ENCODE data around the gene TMEM82.

TMEM82 gene

DNA sequence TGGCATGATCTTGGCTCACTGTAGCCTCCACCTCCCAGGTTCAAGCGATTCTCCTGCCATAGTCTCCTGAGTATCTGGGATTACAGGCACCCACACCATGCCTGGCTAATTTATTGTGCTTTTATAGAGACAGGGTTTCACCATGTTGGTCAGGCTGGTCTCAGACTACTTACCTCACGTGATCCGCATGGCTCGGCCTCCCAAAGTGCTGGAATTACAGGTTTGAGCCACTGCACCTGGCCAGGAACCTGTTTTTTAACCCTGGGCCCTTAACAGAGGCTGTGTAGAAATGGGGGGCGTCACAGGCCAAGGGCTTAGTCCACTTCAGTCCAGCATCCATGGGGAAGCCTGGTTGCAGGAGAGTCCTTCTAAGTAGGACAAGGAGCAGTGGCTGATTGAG is 25.6 kb downstream of the TMEM82 start:
- H3K27me3 ChIP-seq (ENCODE audit: insufficient read depth, low read length, poor library complexity): no peaks in the 10 kb centered on the region
- H3K4me2 ChIP-seq (ENCODE audit: insufficient read depth, low read length): no peak overlapping the region
- no peaks in the 10 kb centered on the region for H3K79me2 ChIP-seq (ENCODE audit: insufficient read depth, low read length)
- no peaks in the 10 kb centered on the region for H4K20me1 ChIP-seq (ENCODE audit: insufficient read depth, low read length)
- ATAC-seq (ENCODE audit: insufficient read depth, low read depth) (no peak), DNase-seq (no peak)
- no peak overlapping the region for H3K9ac ChIP-seq (ENCODE audit: low read depth, low read length)
- no peaks in the 10 kb centered on the region for H3K36me3 ChIP-seq (ENCODE audit: insufficient read depth, low read length)
- no peak overlapping the region for H3K4me3 ChIP-seq (ENCODE audit: low read depth in 1 of 2, low read length in 2 of 2)
- no peaks in the 10 kb centered on the region for H3K9me3 ChIP-seq (ENCODE audit: insufficient read depth, low read length, severe bottlenecking)
- H3K27ac ChIP-seq (ENCODE audit: low read length): no peak overlapping the region
- no peak overlapping the region for H2AFZ ChIP-seq (ENCODE audit: low read depth, low read length)
- H3K4me1 ChIP-seq (ENCODE audit: insufficient read depth, low read length): no peaks in the 10 kb centered on the region
- TF ChIP-seq CTCF (IDR thresholded peaks at IDR 0.05; ENCODE audit: borderline replicate concordance, extremely low read depth, low read length, poor library complexity, severe bottlenecking): no peak
- TF ChIP-seq EZH2 (IDR thresholded peaks at IDR 0.05; ENCODE audit: borderline replicate concordance, low read depth, low read length, severe bottlenecking): no peak

- no peaks in the 10 kb centered on the region for H3K79me2 ChIP-seq (ENCODE audit: insufficient read depth, low read length)
- no peaks in the 10 kb centered on the region for H3K9me3 ChIP-seq (ENCODE audit: insufficient read depth, low read length, severe bottlenecking)
- no peak overlapping the region for H2AFZ ChIP-seq (ENCODE audit: low read depth, low read length)
- H3K27me3 ChIP-seq (ENCODE audit: insufficient read depth, low read length, poor library complexity): no peaks in the 10 kb centered on the region
- ATAC-seq (ENCODE audit: insufficient read depth, low read depth): no peak
- H3K36me3 ChIP-seq (ENCODE audit: insufficient read depth, low read length): no peaks in the 10 kb centered on the region
- no peak overlapping the region for H3K9ac ChIP-seq (ENCODE audit: low read depth, low read length)
- no peaks in the 10 kb centered on the region for H4K20me1 ChIP-seq (ENCODE audit: insufficient read depth, low read length)
- H3K4me1 ChIP-seq (ENCODE audit: insufficient read depth, low read length): no peaks in the 10 kb centered on the region
- no peak for DNase-seq
- H3K27ac ChIP-seq (ENCODE audit: low read length): no peak overlapping the region
- TF ChIP-seq EZH2 (IDR thresholded peaks at IDR 0.05; ENCODE audit: borderline replicate concordance, low read depth, low read length, severe bottlenecking): no peak
- no peak overlapping the region for H3K4me2 ChIP-seq (ENCODE audit: insufficient read depth, low read length)
- H3K4me3 ChIP-seq (ENCODE audit: low read depth in 1 of 2, low read length in 2 of 2): no peak overlapping the region
These were observed 26.1 kb downstream of the TMEM82 start for GRCh38 chr1:15768388-15768787.

DNA sequence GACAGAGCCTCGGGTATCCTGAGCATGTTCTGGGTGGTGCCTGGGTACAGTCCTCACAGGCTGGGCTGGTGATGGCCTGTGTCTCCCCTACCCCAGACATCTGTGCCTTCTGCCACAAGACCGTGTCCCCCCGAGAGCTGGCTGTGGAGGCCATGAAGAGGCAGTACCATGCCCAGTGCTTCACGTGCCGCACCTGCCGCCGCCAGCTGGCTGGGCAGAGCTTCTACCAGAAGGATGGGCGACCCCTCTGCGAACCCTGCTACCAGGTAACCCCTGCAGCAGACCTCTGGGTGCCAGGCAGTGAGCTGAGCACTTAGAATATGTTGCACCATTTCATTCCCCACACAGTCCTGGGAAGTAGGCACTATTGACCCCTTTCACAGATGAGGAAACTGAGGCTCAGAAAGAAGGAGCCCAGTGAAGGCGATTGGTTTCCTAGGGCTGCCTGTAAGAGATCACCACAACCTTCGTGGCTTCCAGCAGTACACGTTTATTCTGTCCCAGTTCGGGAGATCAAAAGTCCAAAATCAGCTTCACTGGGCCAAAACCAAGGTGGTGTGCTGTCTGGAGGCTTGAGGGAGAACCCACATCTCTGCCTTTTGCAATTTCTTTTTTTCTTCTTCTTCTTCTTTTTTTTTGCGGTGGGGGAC is 28.1 kb downstream of the TMEM82 start:
- no peaks in the 10 kb centered on the region for H3K9me3 ChIP-seq (ENCODE audit: insufficient read depth, low read length, severe bottlenecking)
- H3K36me3 ChIP-seq (ENCODE audit: insufficient read depth, low read length): no peaks in the 10 kb centered on the region
- no peak overlapping the region for H3K4me3 ChIP-seq (ENCODE audit: low read depth in 1 of 2, low read length in 2 of 2)
- no peak overlapping the region for H2AFZ ChIP-seq (ENCODE audit: low read depth, low read length)
- H4K20me1 ChIP-seq (ENCODE audit: insufficient read depth, low read length): no peaks in the 10 kb centered on the region
- no peak overlapping the region for H3K27ac ChIP-seq (ENCODE audit: low read length)
- TF ChIP-seq EZH2 (IDR thresholded peaks at IDR 0.05; ENCODE audit: borderline replicate concordance, low read depth, low read length, severe bottlenecking) (no peak), CTCF (IDR thresholded peaks at IDR 0.05; ENCODE audit: borderline replicate concordance, extremely low read depth, low read length, poor library complexity, severe bottlenecking) (no peak)
- H3K27me3 ChIP-seq (ENCODE audit: insufficient read depth, low read length, poor library complexity): no peaks in the 10 kb centered on the region
- DNase-seq (no peak), ATAC-seq (ENCODE audit: insufficient read depth, low read depth) (no peak)
- no peak overlapping the region for H3K9ac ChIP-seq (ENCODE audit: low read depth, low read length)
- H3K4me1 ChIP-seq (ENCODE audit: insufficient read depth, low read length): no peaks in the 10 kb centered on the region
- H3K4me2 ChIP-seq (ENCODE audit: insufficient read depth, low read length): no peak overlapping the region
- no peaks in the 10 kb centered on the region for H3K79me2 ChIP-seq (ENCODE audit: insufficient read depth, low read length)

GRCh38 chr1:15771836-15772515 is 29.7 kb downstream of the TMEM82 start:
- Histone ChIP-seq H3K4me3 (ENCODE audit: low read depth in 1 of 2, low read length in 2 of 2) (no peak overlapping the region), H2AFZ (ENCODE audit: low read depth, low read length) (no peak overlapping the region), H3K27me3 (ENCODE audit: insufficient read depth, low read length, poor library complexity) (no peaks in the 10 kb centered on the region), H3K36me3 (ENCODE audit: insufficient read depth, low read length) (no peaks in the 10 kb centered on the region), H3K4me2 (ENCODE audit: insufficient read depth, low read length) (no peak overlapping the region), H3K4me1 (ENCODE audit: insufficient read depth, low read length) (no peaks in the 10 kb centered on the region), H3K27ac (ENCODE audit: low read length) (no peak overlapping the region), H3K9ac (ENCODE audit: low read depth, low read length) (no peak overlapping the region), H4K20me1 (ENCODE audit: insufficient read depth, low read length) (no peaks in the 10 kb centered on the region), H3K9me3 (ENCODE audit: insufficient read depth, low read length, severe bottlenecking) (no peaks in the 10 kb centered on the region), H3K79me2 (ENCODE audit: insufficient read depth, low read length) (no peaks in the 10 kb centered on the region)
- DNase-seq: no peak
- no peak for TF ChIP-seq CTCF (IDR thresholded peaks at IDR 0.05; ENCODE audit: borderline replicate concordance, extremely low read depth, low read length, poor library complexity, severe bottlenecking)
- no peak for TF ChIP-seq EZH2 (IDR thresholded peaks at IDR 0.05; ENCODE audit: borderline replicate concordance, low read depth, low read length, severe bottlenecking)
- ATAC-seq (ENCODE audit: insufficient read depth, low read depth): no peak

Data from DND-41 (cell line).